ENCODE data around the gene ENC1. TPM values are rescaled to one million over a fixed set of nuclear protein-coding genes. Genes with fewer than 3 reads are reported as not detected.

ENC1 gene
- total RNA-seq, 1 experiment from 2014 or later = 24.5 TPM

- ChIA-PET CTCF (no interaction called here), POLR2A (ENCODE audit: unreplicated experiment) (no interaction called here)
- H2AFZ ChIP-seq (ENCODE audit: low read length) = peak overlapping the region; percentile 50
- H3K9me3 ChIP-seq (ENCODE audit: low read length) = no peaks in the 10 kb centered on the region
- no peak overlapping the region for H3K4me3 ChIP-seq (ENCODE audit: low read length)
- peak overlapping the region; percentile 41 for H3K4me2 ChIP-seq (ENCODE audit: low read length)
- H3F3A ChIP-seq (ENCODE audit: low read length, unreplicated experiment) = no peaks in the 10 kb centered on the region
- no peak overlapping the region for H3K27ac ChIP-seq (ENCODE audit: low read length)
- no peaks in the 10 kb centered on the region for H3K36me3 ChIP-seq (ENCODE audit: low read depth, low read length)
- no peaks in the 10 kb centered on the region for H4K20me1 ChIP-seq (ENCODE audit: low read length)
- TF ChIP-seq CTCF (conservative IDR thresholded peaks at IDR 0.05; ENCODE audit: low read depth, low read length) (peak; percentile 53), EZH2phosphoT487 (IDR thresholded peaks at IDR 0.05; ENCODE audit: borderline replicate concordance, low read length) (no peak), EZH2 (IDR thresholded peaks at IDR 0.05; ENCODE audit: low read length, unreplicated experiment) (no peak)
- ATAC-seq (peak; percentile 64), DNase-seq (peak; percentile 59)
- H3K4me1 ChIP-seq (ENCODE audit: insufficient read depth, low read length) = no peaks in the 10 kb centered on the region
- H3K79me2 ChIP-seq (ENCODE audit: low read length) = no peaks in the 10 kb centered on the region
- no TSS peak for BruUV-seq (replicated peaks)
- H3K9me2 ChIP-seq (replicated peaks; ENCODE audit: low read length) = no peaks in the 10 kb centered on the region
- H3K27me3 ChIP-seq (ENCODE audit: low read length) = no peaks in the 10 kb centered on the region
- H3K9ac ChIP-seq (ENCODE audit: low read length) = no peak overlapping the region
- intact Hi-C loops (cut with micrococcal nuclease) = loop anchor here (1.0 to 10.0 kb wide), 4 partner anchors 229 to 1582 kb away; no protein-coding TSS in a partner anchor
Measured at GRCh38 chr5:74673011-74673790, 32.7 kb upstream of the ENC1 start.

GRCh38 chr5:74672215-74672877 lies 31.8 kb upstream of the ENC1 start:
- no peak for TF ChIP-seq EZH2 (IDR thresholded peaks at IDR 0.05; ENCODE audit: low read length, unreplicated experiment)
- no peak for TF ChIP-seq EZH2phosphoT487 (IDR thresholded peaks at IDR 0.05; ENCODE audit: borderline replicate concordance, low read length)
- TF ChIP-seq CTCF (conservative IDR thresholded peaks at IDR 0.05; ENCODE audit: low read depth, low read length) = no peak
- Histone ChIP-seq H3K4me1 (ENCODE audit: insufficient read depth, low read length) (no peaks in the 10 kb centered on the region), H3F3A (ENCODE audit: low read length, unreplicated experiment) (no peaks in the 10 kb centered on the region), H3K4me2 (ENCODE audit: low read length) (no peak overlapping the region), H2AFZ (ENCODE audit: low read length) (no peak overlapping the region), H4K20me1 (ENCODE audit: low read length) (no peaks in the 10 kb centered on the region), H3K9me3 (ENCODE audit: low read length) (no peaks in the 10 kb centered on the region), H3K27ac (ENCODE audit: low read length) (no peak overlapping the region), H3K9ac (ENCODE audit: low read length) (no peak overlapping the region), H3K4me3 (ENCODE audit: low read length) (no peak overlapping the region), H3K79me2 (ENCODE audit: low read length) (no peaks in the 10 kb centered on the region), H3K27me3 (ENCODE audit: low read length) (no peaks in the 10 kb centered on the region), H3K36me3 (ENCODE audit: low read depth, low read length) (no peaks in the 10 kb centered on the region), H3K9me2 (replicated peaks; ENCODE audit: low read length) (no peaks in the 10 kb centered on the region)
- ATAC-seq = no peak
- POLR2A ChIA-PET (ENCODE audit: unreplicated experiment) = no interaction called here
- CTCF ChIA-PET = no interaction called here
- BruUV-seq (replicated peaks) = no TSS peak
- no peak for DNase-seq
- intact Hi-C loops (cut with micrococcal nuclease) = loop anchor here (5.0 to 10.0 kb wide), 3 partner anchors 230 to 1582 kb away; no protein-coding TSS in a partner anchor
